GM12874 (cell line): Measurements from ENCODE around the gene TMEM208.

Experiments
- TF ChIP-seq, protein P1 (sequence below): IDR thresholded peaks from 2 replicates; pipeline ENCODE4 v1.5.1; 2011; ENCODE audit warnings: low read depth, mild to moderate bottlenecking, control low read depth, low read length, moderate library complexity; ENCODE audit not compliant: insufficient read depth

The TMEM208 gene

DNA sequence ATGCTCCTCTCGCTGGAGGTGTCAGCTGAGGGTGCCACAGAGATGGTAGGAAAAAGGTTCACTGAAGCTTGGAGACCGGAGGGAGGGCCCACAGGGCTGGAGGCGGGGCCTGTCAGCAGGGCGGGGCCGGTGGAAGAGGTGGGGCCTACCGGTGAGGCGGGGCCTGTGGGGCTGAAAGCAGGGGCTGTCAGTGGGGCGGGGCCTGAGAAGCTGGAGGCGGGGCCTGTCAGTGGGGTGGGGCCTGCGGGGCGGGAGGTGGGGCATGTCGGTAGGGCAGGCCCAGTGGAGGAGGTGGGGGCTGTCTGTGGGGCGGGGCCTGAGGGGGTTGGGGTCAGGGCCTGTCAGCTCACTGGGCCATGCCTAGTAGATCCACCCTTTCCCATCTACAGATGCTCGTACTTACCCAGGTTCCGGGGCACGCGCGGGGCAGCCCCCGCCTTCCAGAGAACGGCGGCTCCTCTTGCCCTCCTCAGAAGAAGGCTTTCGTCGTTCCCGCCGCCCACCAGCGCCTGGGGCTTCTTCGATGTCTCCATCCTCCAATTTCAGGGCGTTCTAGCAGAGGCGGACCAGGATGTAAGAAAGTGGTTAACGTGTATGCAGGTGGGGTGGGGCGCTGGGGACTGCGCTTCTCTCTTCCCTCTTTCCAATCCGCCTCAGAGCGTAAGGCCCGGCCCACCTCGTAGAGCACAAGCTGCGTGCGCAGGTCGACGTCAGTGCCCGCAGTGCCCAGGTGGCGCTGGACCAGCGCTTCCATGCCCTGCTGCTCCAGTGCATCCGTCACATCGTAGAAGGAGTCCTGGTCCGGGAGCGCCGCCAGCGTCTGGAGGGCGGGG lies 9.8 kb downstream of the TMEM208 start:
- TF ChIP-seq, protein P1, sequence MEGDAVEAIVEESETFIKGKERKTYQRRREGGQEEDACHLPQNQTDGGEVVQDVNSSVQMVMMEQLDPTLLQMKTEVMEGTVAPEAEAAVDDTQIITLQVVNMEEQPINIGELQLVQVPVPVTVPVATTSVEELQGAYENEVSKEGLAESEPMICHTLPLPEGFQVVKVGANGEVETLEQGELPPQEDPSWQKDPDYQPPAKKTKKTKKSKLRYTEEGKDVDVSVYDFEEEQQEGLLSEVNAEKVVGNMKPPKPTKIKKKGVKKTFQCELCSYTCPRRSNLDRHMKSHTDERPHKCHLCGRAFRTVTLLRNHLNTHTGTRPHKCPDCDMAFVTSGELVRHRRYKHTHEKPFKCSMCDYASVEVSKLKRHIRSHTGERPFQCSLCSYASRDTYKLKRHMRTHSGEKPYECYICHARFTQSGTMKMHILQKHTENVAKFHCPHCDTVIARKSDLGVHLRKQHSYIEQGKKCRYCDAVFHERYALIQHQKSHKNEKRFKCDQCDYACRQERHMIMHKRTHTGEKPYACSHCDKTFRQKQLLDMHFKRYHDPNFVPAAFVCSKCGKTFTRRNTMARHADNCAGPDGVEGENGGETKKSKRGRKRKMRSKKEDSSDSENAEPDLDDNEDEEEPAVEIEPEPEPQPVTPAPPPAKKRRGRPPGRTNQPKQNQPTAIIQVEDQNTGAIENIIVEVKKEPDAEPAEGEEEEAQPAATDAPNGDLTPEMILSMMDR = no peak

DNA sequence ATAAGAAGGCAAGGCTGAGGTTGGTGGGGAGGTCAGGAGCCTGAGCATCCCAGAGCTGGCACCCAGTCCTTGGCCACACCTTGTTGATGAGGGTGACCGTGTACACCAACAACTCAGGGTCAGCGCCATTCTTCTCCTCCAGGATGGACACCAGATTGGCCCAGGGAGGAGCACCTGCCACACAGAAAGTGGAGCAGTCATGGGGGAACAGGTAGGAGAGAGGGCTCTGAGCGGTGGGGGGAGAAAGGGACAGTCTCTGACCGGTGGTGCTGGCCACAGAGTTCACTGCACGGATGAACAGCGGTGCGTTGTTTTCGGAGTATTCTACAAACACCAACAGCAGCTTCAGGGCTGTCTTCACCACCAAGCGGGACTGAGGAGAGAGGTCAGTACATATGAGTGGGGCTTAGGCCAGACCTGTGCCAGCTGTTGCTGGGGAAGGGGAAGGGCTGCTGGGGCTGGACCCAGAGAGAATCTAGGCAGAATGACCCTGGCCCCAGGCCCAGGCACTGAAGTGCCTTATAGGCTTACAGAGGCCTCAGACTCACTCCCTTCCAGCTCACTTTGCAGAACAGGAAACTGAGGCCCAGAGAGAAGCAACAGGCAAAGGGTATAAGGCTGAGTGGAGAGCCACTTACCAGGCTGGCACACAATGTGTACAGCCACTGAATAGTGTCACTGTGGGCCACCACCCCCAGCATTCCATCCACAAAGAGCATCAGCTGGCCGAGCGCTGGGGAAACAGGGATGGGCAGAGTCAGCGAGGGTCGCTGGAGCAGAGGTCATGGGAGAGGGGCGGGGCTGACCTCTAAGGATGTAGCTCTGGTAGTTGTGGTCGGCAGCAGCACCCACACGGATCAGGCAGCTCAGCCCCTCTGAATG lies 10.7 kb downstream of the TMEM208 start:
- TF ChIP-seq, protein P1 = no peak

DNA sequence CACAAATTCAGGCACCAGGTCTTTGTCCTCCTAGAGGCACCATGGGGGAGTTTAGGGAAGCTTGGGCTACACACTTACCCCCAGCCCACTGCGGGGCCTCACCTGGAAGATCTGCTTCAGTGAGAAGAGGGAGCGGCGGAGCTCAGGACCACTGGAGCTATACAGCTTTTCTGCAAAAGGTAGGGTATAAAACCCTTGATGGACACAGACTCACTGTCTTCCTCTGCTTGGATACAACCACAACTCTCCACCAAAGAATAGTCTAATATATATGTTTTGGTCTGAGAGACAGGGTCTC lies 11.3 kb downstream of the TMEM208 start:
- TF ChIP-seq, protein P1 = no peak

DNA sequence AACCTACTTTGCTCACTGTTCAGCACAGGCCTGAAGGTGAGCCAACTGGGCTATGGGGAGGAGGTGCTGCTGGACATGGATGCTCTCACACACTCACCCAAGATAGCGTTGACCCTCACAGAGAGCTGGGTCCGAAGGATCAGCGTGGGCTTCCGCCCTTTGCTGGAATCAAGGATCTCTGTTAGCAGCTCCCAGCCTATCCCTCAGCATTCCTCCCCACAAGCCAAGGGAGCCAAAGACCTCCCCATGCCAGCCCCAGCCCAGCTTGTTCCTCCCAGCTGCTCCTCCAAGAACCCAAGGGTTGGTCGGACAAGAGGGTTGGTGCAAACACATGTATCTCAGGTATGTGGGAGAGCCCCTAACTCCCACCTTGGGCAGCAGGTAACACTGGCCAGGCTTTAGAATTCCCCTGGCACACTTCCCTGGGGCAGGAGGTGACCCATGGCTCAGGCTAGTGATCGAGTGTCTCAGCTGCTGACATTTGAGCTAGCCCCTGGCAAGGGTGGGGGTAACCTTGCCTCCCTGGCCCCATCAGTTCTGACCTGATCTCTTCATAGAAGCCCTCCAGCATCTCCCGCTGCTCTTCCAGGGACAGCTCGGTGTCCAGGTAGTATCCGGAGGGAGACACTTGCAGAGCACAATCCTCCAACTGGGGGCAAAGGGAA lies 12.0 kb downstream of the TMEM208 start:
- TF ChIP-seq, protein P1 = no peak

DNA sequence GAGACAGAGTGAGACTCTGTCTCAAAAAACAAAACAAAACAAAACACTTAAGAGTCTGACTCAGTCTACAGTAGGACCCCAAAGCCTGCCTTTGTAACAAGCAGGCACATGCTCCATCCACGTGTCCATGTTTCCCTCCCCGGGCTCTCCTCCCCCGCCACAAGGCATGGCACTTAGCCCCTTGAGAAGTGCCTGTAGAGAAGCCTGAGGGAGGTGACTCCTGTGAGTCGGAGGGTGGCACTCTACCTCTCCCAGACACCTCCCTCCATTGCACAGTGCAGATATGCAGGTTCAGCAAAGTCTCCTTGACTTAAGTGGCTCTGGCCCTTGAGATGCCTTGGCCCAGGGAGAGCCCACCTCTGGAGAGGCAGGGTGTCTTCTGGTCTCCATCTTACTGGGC lies 13.6 kb downstream of the TMEM208 start:
- TF ChIP-seq, protein P1 = no peak

DNA sequence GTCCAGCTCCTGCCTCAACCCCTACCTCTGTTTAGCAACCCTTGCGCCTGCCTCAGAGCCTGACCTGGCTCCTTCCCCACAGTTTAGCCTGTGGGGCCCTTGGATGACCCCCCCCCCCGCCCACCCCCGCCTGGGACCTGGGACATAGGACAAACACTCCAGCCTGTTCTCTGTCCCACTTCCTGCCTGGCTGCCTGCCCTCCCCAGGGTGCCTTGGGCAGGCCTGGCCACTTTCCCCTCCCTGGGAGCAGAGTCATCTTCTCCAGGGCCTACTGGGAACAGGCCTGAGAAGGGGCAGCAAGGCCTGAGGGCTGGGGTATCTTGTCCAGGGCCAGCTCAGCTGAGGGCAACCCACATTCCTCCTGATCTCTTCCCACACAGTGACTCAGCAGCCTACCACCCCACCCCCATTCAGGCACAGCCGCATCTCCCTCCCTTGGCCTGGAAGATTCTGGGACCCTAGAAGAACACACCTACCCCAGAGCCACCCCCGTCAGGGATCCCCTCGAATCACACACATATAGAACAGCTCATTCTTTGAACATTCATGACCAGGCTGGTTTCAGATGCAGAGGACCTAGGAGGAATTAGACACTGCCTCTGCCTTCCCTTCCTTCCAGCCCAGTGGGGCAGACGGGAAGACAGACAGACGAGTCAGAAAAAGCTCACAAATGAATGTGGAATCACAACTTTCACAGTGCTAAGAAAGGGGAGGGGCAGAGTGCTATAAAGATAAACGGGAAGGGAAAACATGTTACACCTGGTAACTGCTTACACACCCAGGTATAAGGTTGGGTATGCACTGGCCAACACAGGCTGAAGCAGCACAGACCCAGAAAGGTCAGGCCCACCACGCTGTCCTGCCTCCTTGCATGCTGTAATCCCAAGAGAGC lies 14.3 kb downstream of the TMEM208 start:
- TF ChIP-seq, protein P1 = no peak
